Stimulated activated CD4-positive, alpha-beta T cell treated with anti-CD3 and anti-CD28 coated beads, Interleukin-4, amount 100 ng/mL, for 1 hour (primary cell): ENCODE data around the gene FANCD2.
A peak's percentile ranks its signal among the peaks of the same experiment; 100 is the strongest.
"Not testable (repeated sequence)": the region's sequence is repeated elsewhere in the genome, so short reads cannot be mapped to it uniquely, and the experiment has no call there.

Experiments
- DNase-seq: peaks from one replicate; pipeline ENCODE4 v3.0.0-alpha.2; 2020

Gene FANCD2

DNA sequence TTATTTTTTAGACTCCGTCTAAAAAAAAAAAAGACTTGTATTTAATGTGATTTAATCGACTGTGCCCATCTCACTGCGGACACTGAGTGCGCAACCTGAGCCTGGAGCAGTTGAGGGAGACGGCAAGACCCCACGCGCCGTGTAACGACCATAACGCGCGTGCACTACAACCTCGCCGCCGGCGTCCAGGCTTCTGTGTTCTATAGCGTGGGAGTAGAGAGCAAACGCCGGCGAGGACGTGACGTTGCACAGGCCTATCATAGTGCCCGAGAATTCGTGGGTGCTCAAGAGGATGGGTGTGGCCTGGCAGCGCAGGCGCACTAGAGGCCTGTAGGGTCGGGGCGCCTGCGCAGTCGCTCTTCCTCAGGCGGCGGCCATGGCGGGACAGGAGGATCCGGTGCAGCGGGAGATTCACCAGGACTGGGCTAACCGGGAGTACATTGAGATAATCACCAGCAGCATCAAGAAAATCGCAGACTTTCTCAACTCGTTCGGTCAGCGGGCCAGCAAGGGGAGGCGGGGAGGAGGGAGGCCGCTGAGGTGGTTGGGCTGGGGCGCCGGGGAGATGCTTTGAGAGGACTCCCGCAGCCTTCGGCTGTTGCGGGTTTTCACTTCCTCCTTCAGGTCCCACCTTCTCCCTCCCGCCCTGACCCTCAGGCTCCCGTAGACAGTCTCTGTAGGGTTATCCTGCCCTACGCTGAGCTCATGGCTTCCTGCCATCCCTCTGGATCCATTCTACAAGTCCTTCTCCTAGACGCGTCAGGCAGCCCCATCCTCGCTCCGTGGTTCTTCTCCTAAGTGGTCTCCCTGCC lies 89.3 kb downstream of the FANCD2 start, which contains the start of gene BRK1:
BRK1 (plus strand) TSS at position 350 of the 812 bp plus-strand sequence; CDS start at position 377, 27 bp downstream.
- DNase-seq, result peak; percentile 92

DNA sequence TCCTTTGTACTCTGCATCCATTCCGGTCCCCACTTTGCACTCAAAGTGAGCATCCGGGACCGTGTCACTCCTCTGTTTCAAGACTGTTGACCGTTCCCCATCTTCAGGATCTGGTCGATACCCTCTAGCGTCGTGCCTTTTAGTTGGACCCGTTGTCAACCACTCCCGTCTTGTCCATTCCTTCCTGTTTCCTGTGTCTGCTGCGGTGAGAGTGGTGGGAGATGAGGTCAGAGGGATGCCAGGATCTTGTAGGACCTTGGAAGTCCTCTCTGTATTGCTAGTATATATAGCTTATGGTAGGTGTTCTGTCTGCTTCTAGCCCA lies 89.9 kb downstream of the FANCD2 start:
- no peak for DNase-seq

DNA sequence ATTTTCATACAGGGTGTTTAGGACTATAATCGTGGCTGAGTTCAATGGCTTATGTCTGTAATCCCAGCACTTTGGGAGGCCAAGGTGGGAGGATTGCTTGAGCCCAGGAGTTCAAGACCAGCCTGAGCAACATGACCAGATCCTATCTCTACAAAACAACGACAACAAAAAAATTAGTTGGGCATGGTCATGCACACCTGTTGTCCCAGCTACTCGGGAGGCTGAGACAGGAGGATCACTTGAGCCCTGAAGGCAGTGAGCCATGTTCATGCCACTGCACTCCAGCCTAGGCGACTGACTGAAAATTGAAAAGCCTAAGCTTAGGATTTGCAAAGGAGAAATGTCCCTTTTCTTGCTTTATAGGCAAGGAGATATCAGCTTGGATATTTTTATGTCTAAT lies 90.7 kb downstream of the FANCD2 start:
- DNase-seq, result no peak

DNA sequence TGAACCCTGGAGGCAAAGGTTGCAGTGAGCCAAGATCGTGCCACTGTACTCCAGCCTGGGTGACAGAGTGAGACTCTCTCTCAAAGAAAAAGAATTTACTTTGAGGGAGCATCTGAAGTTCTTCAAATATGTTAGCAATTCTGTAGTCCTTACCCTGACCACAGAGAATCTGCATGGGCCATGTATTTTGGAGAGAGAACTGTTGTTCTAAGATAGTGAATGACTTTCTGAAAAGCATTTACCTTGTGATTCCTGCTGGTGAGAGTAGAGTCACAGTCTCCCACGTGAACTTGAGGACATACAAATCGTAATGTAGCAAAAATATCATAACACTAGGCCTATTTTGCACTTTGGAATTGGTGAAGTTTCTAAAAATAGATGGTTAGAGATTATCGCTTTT lies 93.1 kb downstream of the FANCD2 start:
- DNase-seq, result no peak

DNA sequence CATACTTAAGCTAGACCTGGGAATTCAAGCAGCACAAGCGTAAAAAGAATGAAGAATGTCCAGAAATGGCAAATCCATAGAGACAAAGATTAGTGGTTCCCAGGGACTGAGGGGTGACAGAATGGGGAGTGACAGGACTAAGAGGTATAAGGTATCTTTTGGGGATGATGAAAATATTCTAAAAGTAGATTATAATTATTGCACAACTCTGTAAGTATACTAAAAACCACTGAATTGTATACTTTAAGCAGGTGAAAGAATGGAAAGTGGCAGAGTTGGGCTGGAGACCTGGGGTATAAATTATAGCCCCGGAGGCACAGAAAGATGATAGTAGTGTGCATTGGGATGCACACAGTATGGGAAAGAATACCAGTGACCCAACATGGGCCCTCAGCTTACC lies 94.8 kb downstream of the FANCD2 start:
- DNase-seq, result no peak

DNA sequence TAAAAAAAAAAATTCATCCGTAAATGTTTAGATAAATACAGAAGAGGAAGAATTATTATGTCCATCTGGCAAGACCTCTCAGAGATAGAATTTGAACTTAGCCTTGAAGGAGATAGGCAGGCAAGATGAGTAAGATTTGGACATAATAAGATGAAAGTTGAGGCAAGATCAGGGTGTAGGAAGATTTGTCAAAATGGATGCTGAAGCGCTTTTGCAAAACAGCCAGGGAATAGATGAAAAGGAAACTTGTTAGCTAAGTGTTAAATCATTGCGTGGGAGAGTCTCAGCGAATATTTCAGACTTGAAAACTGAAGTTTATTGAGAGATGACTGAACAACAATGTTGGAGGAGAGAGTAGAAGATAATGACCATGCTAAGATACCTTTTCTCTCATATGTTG lies 96.5 kb downstream of the FANCD2 start:
- no peak for DNase-seq

DNA sequence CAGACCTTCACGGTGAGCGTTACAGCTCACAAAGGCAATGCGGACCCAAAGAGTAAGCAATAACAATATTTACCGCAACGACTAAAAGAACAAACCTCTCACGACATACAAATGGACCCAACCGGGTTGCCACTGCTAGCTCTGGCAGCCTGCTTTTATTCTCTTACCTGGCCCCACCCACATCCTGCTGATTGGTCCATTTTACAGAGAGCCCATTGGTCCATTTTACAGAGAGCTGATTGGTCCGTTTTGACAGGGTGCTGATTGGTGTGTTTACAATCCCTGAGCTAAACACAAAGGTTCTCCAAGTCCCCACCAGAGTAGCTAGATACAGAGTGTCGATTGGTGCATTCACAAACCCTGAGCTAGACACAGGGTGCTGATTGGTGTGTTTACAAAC lies 109.6 kb downstream of the FANCD2 start:
- not testable (repeated sequence) for DNase-seq

DNA sequence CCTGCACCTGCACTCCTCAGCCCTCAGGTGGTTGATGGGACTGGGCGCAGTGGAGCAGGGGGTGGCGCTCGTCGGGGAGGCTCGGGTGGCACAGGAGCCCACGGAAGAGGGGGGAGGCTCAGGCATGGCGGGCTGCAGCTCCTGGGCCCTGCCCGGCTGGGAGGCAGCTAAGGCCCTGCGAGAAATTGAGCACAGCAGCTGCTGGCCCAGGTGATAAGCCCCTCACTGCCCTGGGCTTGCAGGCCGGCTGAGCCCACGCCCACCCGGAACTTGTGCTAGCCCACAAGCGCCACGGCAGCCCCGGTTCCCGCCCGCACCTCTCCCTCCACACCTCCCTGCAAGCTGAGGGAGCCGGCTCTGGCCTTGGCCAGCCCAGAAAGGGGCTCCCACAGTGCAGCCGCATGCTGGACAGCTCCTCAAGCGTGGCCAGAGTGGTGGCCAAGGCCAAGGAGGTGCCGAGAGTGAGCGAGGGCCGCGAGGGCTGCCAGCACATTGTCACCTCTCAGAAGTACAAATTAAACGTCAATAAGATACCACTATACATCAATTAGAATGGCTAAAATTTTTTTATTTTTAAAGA lies 110.3 kb downstream of the FANCD2 start:
- no peak for DNase-seq

DNA sequence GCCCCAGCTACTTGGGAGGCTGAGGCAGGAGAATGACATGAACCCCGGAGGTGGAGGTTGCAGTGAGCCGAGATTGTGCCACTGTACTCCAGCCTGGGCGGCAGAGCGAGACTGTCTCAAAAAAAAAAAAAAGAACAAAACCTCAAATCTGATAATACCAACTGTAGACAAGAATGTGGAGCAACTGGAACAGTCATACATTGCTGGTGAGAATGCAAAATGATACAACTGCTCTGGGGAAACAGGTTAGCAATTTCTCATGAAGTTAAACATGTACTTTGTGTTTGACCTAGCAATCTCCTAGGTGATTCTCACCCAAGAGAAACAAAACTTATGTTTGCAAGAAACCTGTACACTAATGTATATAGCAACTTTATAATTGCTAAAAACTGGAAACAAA lies 110.9 kb downstream of the FANCD2 start:
- no peak for DNase-seq

DNA sequence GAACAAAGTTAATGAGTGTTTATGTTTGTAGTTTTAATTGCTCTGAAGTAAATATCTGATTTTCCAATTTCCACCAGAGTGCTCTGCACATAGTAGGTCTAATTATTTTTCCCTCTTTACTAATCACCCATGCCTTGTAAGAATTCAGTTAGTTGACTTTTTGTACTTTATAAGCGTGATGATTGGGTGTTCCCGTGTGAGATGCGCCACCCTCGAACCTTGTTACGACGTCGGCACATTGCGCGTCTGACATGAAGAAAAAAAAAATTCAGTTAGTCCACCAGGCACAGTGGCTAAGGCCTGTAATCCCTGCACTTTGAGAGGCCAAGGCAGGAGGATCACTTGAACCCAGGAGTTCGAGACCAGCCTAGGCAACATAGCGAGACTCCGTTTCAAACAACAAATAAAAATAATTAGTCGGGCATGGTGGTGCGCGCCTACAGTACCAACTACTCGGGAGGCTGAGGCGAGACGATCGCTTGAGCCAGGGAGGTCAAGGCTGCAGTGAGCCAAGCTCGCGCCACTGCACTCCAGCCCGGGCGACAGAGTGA lies 114.8 kb downstream of the FANCD2 start:
- DNase-seq, result no peak

DNA sequence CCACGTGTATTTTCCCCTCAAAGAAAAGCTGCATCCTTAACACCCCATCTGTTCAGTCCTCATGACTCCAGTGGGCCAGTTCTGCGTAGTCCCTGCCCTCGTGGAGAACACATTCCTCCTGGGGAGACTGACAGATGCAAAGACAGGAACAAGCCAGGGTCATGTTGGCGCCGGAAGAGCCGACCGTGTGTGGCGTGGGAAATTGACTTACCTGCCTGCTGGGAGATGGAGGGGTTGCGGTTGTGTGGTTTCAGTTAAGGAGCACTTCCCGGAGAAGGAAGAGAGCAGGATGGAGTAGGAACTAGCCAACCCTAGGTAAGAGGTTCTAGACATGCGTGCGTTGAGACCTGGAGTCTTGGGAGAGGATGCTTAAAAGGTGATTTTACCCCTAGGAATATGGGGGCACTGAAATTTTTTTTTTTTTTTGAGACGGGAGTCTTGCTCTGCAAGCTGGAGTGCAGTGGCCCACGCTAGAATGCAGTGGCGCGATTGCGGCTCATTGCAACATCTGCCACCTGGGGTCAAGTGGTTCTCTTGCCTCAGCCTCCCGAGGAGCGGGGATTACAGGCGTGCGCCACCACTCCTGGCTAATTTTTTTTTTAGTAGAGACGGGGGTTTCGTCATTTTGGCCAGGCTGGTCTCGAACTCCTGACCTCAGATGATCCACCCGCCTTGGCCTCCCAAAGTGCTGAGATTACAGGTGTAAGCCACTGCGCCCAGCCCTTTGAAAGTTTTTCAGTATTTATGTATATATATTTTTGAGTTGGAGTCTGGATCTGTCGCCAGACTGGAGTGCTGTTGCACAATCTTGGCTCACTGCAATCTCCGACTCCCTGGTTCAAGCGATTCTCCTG lies 116.7 kb downstream of the FANCD2 start:
- no peak for DNase-seq

DNA sequence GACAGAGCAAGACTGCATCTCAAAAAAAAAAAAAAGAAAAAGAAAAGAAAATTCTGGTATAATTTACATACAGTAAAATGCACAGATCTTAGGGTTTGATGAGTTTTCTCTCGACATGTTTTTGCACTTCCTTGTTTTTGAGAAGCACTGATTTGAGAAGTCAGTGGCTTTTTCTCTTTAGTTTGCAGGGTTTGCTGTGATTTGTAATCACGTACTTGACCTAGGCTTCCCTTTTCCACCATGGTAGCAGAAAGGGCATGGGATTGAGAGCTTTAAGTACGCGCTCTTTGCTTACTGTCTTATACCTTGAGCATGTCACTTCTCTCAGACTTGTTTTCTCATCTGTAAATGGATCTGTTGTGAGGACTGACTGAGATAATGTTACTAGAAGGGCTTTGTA lies 119.4 kb downstream of the FANCD2 start:
- DNase-seq, result no peak

DNA sequence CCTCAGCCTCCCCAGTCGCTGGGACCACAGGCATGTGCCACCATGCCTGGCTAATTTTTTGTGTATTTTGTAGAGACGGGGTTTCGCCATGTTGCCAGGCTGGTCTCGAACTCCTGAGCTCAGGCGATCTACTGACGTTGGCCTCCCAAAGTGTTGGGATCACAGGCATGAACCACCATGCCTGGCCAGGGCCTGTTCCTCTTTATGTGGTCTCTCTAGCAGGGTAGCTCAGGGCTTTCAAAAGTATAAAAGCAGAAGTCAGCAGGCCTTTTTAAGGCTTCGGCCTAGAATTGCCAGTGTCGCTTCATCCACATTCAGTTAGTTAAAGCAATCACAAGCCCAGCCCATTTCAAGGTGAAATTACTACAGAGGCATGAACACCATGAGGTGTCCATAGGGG lies 123.0 kb downstream of the FANCD2 start:
- no peak for DNase-seq

DNA sequence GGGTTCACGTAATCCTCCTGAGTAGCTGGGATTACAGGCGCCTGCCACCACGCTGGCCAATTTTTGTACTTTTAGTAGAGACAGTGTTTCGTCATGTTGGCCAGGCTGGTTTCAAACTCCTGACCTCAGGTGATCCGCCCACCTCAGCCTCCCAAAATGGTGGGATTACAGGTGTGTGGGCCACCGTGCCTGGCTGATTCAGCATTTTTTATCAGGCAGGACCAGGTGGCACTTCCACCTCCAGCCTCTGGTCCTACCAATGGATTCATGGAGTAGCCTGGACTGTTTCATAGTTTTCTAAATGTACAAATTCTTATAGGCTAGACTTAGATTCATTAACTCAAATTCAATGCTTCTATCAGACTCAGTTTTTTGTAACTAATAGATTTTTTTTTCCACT lies 124.8 kb downstream of the FANCD2 start:
- DNase-seq, result no peak
